Muscle layer of duodenum (tissue), 2 donors: Measurements from ENCODE around the gene KRTAP10-11.
"Not testable (repeated sequence)": the region's sequence is repeated elsewhere in the genome, so short reads cannot be mapped to it uniquely, and the experiment has no call there.

ENCODE experiments used
- H3K27ac ChIP-seq: one replicate; pipeline ENCODE4 v1.7.0; 2013; ENCODE audit warnings: mild to moderate bottlenecking, low read length
- H3K27me3 ChIP-seq: one replicate; pipeline ENCODE4 v1.7.0; 2013; ENCODE audit warnings: low read depth, mild to moderate bottlenecking, control low read depth, low read length
- H3K36me3 ChIP-seq, 2 donors: one replicate each; pipeline ENCODE4 v1.7.0; 2013; ENCODE audit warnings: low read length in 2 of 2, control low read depth in 1 of 2, mild to moderate bottlenecking in 1 of 2; ENCODE audit not compliant: insufficient read depth in 2 of 2, control insufficient read depth in 1 of 2
- H3K4me1 ChIP-seq, 2 donors: one replicate each; pipeline ENCODE4 v1.7.0; 2013; ENCODE audit warnings: low read length in 2 of 2, mild to moderate bottlenecking in 2 of 2, control low read depth in 1 of 2, moderate library complexity in 1 of 2; ENCODE audit not compliant: insufficient read depth in 2 of 2, control insufficient read depth in 1 of 2
- H3K4me3 ChIP-seq, 2 donors: one replicate each; pipeline ENCODE4 v1.7.0; 2013; ENCODE audit warnings: low read length in 2 of 2, low read depth in 1 of 2, mild to moderate bottlenecking in 1 of 2
- H3K9me3 ChIP-seq, 2 donors: one replicate each; pipeline ENCODE4 v1.7.0; 2013; ENCODE audit warnings: low read length in 2 of 2, control low read depth in 1 of 2, mild to moderate bottlenecking in 1 of 2; ENCODE audit not compliant: control insufficient read depth in 1 of 2
- donor health status: healthy.

The KRTAP10-11 gene

GRCh38 chr21:44657635-44658540, 11.7 kb downstream of the KRTAP10-11 start, which contains the start of gene KRTAP12-3:
TSS of gene KRTAP12-3 (plus strand) at chr21:44657932. CDS start at chr21:44657980, 48 bp downstream.
- no peak within 1 kb of the TSS for H3K27ac ChIP-seq

GRCh38 chr21:44658541-44658910, 12.3 kb downstream of the KRTAP10-11 start:
- Histone ChIP-seq H3K27ac (no peak overlapping the region), H3K36me3 (no peaks in the 10 kb centered on the region), H3K4me1 (no peaks in the 10 kb centered on the region), H3K4me3 (no peak overlapping the region), H3K9me3 (peaks cover 0 to 18% of the 10 kb centered on the region in 2 donors), H3K27me3 (no peaks in the 10 kb centered on the region)

More at GRCh38 chr21:44657635-44658540, 11.7 kb downstream of the KRTAP10-11 start, which contains the start of gene KRTAP12-3:
- Histone ChIP-seq H3K36me3 (no peaks in the 10 kb centered on the region), H3K4me3 (no peak within 1 kb of the TSS), H3K4me1 (no peaks in the 10 kb centered on the region), H3K9me3 (peaks cover 0 to 20% of the 10 kb centered on the region in 2 donors), H3K27me3 (no peaks in the 10 kb centered on the region)

- Histone ChIP-seq H3K27me3 (no peaks in the 10 kb centered on the region), H3K27ac (no peak overlapping the region), H3K4me3 (no peak overlapping the region), H3K36me3 (no peaks in the 10 kb centered on the region), H3K4me1 (no peaks in the 10 kb centered on the region), H3K9me3 (peaks cover 0 to 18% of the 10 kb centered on the region in 2 donors)
These were observed 12.8 kb downstream of the KRTAP10-11 start for GRCh38 chr21:44658913-44659595.

GRCh38 chr21:44661567-44661966, 15.4 kb downstream of the KRTAP10-11 start:
- not testable (repeated sequence) for H3K9me3 ChIP-seq, H3K27ac ChIP-seq, H3K4me1 ChIP-seq, H3K36me3 ChIP-seq, H3K27me3 ChIP-seq, H3K4me3 ChIP-seq

- Histone ChIP-seq H3K36me3 (no peaks in the 10 kb centered on the region), H3K4me3 (no peak overlapping the region), H3K4me1 (no peaks in the 10 kb centered on the region), H3K9me3 (peaks cover 0 to 2% of the 10 kb centered on the region in 2 donors), H3K27me3 (no peaks in the 10 kb centered on the region), H3K27ac (no peak overlapping the region)
These were observed 18.5 kb downstream of the KRTAP10-11 start for GRCh38 chr21:44664691-44665090.

- Histone ChIP-seq H3K9me3 (peaks cover 0 to 3% of the 10 kb centered on the region in 2 donors), H3K4me3 (no peak within 1 kb of the TSS), H3K27ac (no peak within 1 kb of the TSS), H3K36me3 (no peaks in the 10 kb centered on the region), H3K27me3 (no peaks in the 10 kb centered on the region), H3K4me1 (no peaks in the 10 kb centered on the region)
These were observed 20.4 kb downstream of the KRTAP10-11 start, which contains the start of gene KRTAP12-2 for GRCh38 chr21:44666401-44667320. TSS of gene KRTAP12-2 (minus strand) at chr21:44666927. CDS start at chr21:44666886, 41 bp downstream.

GRCh38 chr21:44667612-44668011, 21.4 kb downstream of the KRTAP10-11 start:
- Histone ChIP-seq H3K27ac (no peak overlapping the region), H3K27me3 (no peaks in the 10 kb centered on the region), H3K4me1 (no peaks in the 10 kb centered on the region), H3K9me3 (peaks cover 0 to 6% of the 10 kb centered on the region in 2 donors), H3K36me3 (no peaks in the 10 kb centered on the region), H3K4me3 (no peak overlapping the region)

GRCh38 chr21:44670642-44671432, 24.6 kb downstream of the KRTAP10-11 start:
- peaks cover 0 to 16% of the 10 kb centered on the region in 2 donors for H3K9me3 ChIP-seq
- no peaks in the 10 kb centered on the region for H3K4me1 ChIP-seq
- no peak overlapping the region for H3K27ac ChIP-seq
- no peaks in the 10 kb centered on the region for H3K36me3 ChIP-seq
- H3K27me3 ChIP-seq, result no peaks in the 10 kb centered on the region
- H3K4me3 ChIP-seq, result no peak overlapping the region

- H3K4me1 ChIP-seq, result no peaks in the 10 kb centered on the region
- peaks cover 0 to 16% of the 10 kb centered on the region in 2 donors for H3K9me3 ChIP-seq
- H3K27me3 ChIP-seq, result no peaks in the 10 kb centered on the region
- H3K4me3 ChIP-seq, result no peak overlapping the region
- H3K36me3 ChIP-seq, result no peaks in the 10 kb centered on the region
- H3K27ac ChIP-seq, result no peak overlapping the region
These were observed 25.7 kb downstream of the KRTAP10-11 start for GRCh38 chr21:44671911-44672310.

GRCh38 chr21:44677881-44678280, 31.7 kb downstream of the KRTAP10-11 start:
- H3K36me3 ChIP-seq, result no peaks in the 10 kb centered on the region
- H3K4me3 ChIP-seq, result no peak overlapping the region
- H3K4me1 ChIP-seq, result no peaks in the 10 kb centered on the region
- peaks cover 0 to 7% of the 10 kb centered on the region in 2 donors for H3K9me3 ChIP-seq
- H3K27ac ChIP-seq, result no peak overlapping the region
- H3K27me3 ChIP-seq, result no peaks in the 10 kb centered on the region
